CD4-positive, alpha-beta T cell treated with Interleukin-21 for 1 hour (primary cell): Measurements from ENCODE around the gene ELOVL7.

Source experiments
- DNase-seq: peaks from one replicate; pipeline ENCODE4 v3.0.0-alpha.2; 2020

The ELOVL7 gene

GRCh38 chr5:60705144-60705543, 138.9 kb downstream of the ELOVL7 start:
- no peak for DNase-seq

- no peak for DNase-seq
Observed at GRCh38 chr5:60703944-60704343, 140.1 kb downstream of the ELOVL7 start.
